ENCODE measurements around the gene DYNLT4.

GRCh38 chr1:44819196-44819607, 12.1 kb upstream of the DYNLT4 start:
- TF ChIP-seq CTCF (CRISPR knock-in tag; IDR thresholded peaks at IDR 0.05) = no peak
- TF ChIP-seq ZNF879 (CRISPR knock-in tag; IDR thresholded peaks at IDR 0.05) = no peak
- no peak for TF ChIP-seq ZNF3 (CRISPR knock-in tag; IDR thresholded peaks at IDR 0.05)
- TF ChIP-seq ZEB1 (IDR thresholded peaks at IDR 0.05; ENCODE audit: insufficient replicate concordance, low read depth) = no peak
- TF ChIP-seq PRDM15 (CRISPR knock-in tag; IDR thresholded peaks at IDR 0.05) = no peak
